Measurements from ENCODE around the gene NUDT13. TPM values are rescaled to one million over a fixed set of nuclear protein-coding genes. Genes with fewer than 3 reads are reported as not detected.
"Not testable (repeated sequence)": the region's sequence is repeated elsewhere in the genome, so short reads cannot be mapped to it uniquely, and the experiment has no call there.

NUDT13 gene
- total RNA-seq, 1 donor from 2014 or later = 0.59 TPM

GRCh38 chr10:73106301-73106700 is 4.0 kb upstream of the NUDT13 start:
- DNase-seq = no peak

GRCh38 chr10:73109248-73109652 is 1.0 kb upstream of the NUDT13 start:
- DNase-seq = not testable (repeated sequence)

- DNase-seq = not testable (repeated sequence)
Measured at GRCh38 chr10:73112032-73112431, 1.8 kb downstream of the NUDT13 start.

- no peak for DNase-seq
Measured at GRCh38 chr10:73113551-73113950, 3.3 kb downstream of the NUDT13 start.

GRCh38 chr10:73116017-73116416 is 5.8 kb downstream of the NUDT13 start:
- no peak for DNase-seq

- DNase-seq = peak; percentile 4
Measured at GRCh38 chr10:73117976-73118743, 7.9 kb downstream of the NUDT13 start.

- no peak for DNase-seq
Measured at GRCh38 chr10:73119457-73119856, 9.2 kb downstream of the NUDT13 start.

- DNase-seq = no peak
Measured at GRCh38 chr10:73119952-73120351, 9.7 kb downstream of the NUDT13 start.

- DNase-seq = no peak
Measured at GRCh38 chr10:73126343-73126742, 16.1 kb downstream of the NUDT13 start.

- no peak for DNase-seq
Measured at GRCh38 chr10:73131301-73131700, 21.0 kb downstream of the NUDT13 start.

GRCh38 chr10:73131913-73132686 is 21.8 kb downstream of the NUDT13 start:
- no peak for DNase-seq

- DNase-seq = no peak
Measured at GRCh38 chr10:73134727-73135126, 24.5 kb downstream of the NUDT13 start.

- no peak for DNase-seq
Measured at GRCh38 chr10:73136627-73137026, 26.4 kb downstream of the NUDT13 start.

- no peak for DNase-seq
Measured at GRCh38 chr10:73139251-73139650, 29.0 kb downstream of the NUDT13 start.

GRCh38 chr10:73141603-73142002 is 31.3 kb downstream of the NUDT13 start:
- DNase-seq = no peak

GRCh38 chr10:73150633-73151413 is 40.6 kb downstream of the NUDT13 start:
- DNase-seq = not testable (repeated sequence)

- DNase-seq = no peak
Measured at GRCh38 chr10:73152009-73152408, 41.8 kb downstream of the NUDT13 start.

GRCh38 chr10:73156054-73156453 is 45.8 kb downstream of the NUDT13 start:
- no peak for DNase-seq

GRCh38 chr10:73159038-73159648 is 48.9 kb downstream of the NUDT13 start:
- peak; percentile 16 for DNase-seq

- no peak for DNase-seq
Measured at GRCh38 chr10:73161079-73161478, 50.8 kb downstream of the NUDT13 start.

GRCh38 chr10:73161662-73162061 is 51.4 kb downstream of the NUDT13 start:
- DNase-seq = no peak

GRCh38 chr10:73163096-73163495 is 52.8 kb downstream of the NUDT13 start:
- no peak for DNase-seq
